GM12872 (cell line): ENCODE measurements around the gene FRYL.

Experiments used
- TF ChIP-seq, protein P1 (sequence below): IDR thresholded peaks from 3 replicates; pipeline ENCODE4 v1.5.1; 2011; ENCODE audit warnings: low read depth, mild to moderate bottlenecking, low read length, moderate library complexity; ENCODE audit not compliant: insufficient read depth

The FRYL gene

DNA sequence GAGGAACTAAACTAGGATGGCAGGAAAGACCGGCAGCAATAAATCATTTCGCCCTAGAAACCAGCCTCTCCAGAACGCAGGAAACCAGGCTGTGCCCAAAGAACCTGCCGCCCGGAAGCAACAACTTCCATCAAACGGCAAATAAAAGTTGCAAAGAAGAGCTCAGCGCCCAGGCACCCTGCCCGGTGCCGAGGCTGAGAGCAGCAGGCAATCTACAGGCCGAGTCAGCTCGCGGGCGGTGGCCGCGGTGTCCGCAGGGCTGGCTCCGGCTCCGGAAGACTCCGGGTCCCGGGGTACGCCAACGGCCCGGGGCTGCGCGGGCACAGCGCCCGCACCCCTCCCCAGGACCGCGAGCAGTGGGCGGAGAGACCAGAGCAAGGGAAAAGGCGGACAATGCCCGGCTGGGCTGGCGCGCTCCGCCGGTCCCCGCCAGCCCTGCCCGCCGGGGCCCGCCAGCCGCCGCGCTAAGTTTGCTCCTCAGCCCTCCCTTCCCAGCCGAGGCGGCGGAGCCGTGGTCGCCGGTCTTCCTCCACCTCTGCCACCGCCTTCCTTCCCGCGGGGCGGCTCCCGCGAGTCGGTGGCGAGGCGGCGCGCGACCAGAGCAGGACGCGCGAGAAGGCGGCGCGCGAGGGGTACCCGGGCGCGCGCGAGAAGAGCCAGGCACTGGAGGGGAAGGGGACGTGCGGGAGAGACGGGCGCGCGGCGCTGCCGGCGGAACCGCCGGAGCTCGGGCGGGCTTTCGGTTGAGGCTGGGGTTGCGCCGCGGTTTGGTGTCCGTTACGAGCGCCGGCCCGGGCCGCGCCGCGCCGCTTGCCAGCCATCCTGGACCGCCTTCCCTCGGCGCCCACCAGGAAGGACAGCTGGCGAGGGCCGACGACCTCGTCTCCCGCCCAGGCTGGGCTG, 733 bp downstream of the FRYL start:
- TF ChIP-seq, protein P1, sequence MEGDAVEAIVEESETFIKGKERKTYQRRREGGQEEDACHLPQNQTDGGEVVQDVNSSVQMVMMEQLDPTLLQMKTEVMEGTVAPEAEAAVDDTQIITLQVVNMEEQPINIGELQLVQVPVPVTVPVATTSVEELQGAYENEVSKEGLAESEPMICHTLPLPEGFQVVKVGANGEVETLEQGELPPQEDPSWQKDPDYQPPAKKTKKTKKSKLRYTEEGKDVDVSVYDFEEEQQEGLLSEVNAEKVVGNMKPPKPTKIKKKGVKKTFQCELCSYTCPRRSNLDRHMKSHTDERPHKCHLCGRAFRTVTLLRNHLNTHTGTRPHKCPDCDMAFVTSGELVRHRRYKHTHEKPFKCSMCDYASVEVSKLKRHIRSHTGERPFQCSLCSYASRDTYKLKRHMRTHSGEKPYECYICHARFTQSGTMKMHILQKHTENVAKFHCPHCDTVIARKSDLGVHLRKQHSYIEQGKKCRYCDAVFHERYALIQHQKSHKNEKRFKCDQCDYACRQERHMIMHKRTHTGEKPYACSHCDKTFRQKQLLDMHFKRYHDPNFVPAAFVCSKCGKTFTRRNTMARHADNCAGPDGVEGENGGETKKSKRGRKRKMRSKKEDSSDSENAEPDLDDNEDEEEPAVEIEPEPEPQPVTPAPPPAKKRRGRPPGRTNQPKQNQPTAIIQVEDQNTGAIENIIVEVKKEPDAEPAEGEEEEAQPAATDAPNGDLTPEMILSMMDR = no peak

DNA sequence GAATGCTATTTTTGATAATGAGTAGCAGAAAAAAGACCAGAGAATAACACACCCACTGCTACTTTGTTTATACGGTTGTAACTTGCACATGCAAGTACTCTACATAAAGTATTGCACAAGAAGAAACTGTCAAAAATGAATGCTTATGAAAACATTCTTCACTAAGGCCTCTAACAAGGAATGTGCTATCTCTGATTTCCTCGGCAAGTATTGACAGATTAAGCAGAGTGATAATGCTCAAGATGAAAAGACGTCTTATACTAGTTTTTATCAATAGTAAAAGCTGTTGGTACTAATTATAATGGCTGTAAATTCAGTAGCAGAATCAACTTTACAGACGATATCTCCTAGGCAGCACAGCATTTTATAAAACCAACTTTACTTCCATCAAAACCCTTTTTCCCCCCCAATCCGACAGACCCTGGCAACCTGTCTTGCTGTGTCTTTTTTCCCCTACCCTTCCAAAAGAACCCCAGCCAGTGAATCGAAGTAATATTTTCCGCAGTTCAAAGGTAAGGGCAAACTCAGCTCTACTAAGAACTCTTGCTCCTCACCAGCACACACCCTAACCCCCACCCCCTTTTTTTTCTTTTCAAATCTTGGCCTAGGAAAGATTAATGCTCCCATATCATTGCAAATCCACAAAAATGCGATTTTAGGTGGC, 1.5 kb downstream of the FRYL start:
- TF ChIP-seq, protein P1 = no peak

DNA sequence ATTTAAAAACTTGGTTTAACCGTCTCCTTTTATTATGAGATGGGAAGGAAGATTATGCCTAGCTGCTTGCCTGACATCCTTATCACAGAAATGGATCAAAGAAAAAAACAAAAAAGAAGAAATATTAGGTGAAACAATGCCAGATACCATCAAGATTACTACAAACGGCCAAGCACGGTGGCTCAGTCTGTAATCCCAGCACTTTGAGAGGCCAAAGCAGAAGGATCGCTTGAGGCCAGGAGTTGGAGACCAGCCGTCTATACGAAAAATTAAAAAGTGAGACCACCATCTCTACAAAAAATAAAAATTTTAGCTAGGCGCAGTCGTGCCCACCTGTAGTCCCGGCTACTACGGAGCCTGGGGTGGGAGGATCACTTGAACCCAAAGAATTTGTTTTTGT, 2.3 kb downstream of the FRYL start:
- TF ChIP-seq, protein P1 = no peak

DNA sequence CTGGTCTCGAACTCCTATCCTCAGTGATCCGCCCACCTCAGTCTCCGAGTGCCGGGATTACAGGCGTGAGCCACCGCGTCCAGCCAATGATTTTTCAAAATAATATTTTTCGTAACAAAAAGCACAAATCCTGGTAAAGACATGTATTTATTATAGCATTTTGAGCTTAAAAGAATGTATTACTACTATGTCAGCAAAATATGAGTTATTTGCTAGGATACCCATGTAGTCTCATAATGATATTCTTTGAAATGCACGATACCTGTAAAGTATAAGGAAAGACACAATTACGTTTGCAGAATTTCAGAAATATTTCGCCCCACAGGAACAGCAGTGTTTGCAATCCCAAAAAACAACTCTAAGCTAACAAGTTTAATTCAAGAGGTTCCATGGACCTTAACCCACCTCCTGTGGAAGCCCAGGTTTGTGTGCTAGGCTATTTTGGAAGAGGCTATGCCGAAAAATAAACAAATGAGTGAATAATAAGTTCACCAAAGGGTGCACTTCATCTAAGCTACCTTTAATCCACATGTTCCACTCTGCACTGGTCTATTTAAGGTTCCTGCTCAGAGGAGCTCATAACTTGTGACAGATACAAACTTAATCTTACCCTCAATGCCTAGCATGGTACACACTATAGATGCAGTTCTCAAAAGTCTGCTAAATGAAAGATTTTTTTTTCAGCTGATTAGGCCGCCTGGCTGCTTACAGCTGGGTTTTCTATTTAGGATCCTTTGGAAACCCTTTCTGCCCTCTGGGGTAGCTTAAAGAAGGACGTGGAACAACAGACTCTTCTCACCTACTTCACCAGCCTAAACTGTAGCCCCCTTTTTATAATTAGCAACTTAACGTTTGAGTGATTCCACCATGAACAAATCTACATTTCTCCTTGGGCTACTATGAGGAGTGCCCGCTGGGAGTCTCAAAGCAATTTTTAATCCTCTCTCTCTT, 5.0 kb downstream of the FRYL start:
- TF ChIP-seq, protein P1 = no peak

DNA sequence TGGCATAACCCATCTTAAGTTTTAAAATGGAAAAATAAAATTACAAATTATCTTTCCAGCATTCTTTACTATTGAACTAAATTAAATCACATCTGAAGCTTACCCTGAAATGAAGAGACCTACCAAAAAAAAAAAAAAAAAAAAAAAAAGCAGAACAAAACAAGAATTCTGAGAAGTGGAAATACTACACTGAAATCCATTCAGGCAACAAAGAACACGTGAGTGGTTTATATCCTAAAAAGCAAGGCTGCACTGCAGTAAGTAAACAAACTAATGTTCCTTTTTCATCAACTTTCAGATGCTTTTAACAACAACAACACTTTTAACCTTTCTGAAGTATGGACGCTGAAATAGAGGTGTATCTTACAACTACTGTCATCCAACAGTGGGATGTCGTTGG, 7.5 kb downstream of the FRYL start:
- TF ChIP-seq, protein P1 = no peak

DNA sequence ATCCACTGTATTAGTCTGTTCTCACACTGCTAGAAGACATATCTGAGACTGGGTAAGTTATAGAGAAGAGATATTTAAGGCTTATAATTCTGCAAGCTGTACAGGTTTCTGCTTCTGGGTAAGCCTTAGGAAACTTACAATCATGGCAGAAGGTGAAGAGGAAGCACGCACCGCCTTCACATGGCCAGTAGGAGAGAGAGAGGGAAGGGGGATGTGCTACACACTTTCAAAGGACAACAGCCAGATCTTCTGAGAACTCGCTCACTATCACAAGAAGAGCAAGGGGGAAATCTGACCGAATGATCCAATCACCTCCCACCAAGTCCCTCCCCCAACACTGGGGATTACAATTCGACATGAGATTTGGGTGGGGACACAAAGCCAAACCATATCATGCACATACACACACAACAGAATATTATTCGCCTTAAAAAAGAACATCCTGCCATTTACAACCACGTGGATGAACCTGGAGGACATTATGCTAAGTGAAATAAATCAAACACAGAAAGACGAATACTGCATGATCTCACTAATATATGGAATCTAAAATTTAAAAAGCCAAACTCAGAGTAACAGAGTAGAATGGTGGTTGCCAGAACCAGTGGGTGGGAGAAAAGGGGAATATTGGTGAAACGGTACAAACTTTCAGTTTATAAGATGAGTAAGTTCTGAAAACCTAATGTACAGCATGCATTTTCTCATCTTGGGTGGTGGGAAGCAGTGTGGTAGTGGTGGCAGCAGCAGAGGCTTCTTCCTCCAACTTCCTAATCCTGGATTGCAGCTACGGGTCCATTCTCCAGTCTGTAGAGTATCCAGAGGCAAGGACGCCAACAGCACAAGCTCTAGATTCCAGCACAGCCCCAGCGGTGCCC, 12.8 kb downstream of the FRYL start:
- TF ChIP-seq, protein P1 = peak; percentile 27; the same call in 1 of the 3 replicates
